GM12891 (cell line): ENCODE results near the gene HSPBAP1.

Experiments
- PAX5 ChIP-seq: IDR thresholded peaks from 2 replicates; pipeline ENCODE4 v1.6.1; 2011; ENCODE audit warnings: low read length, moderate library complexity, mild to moderate bottlenecking; ENCODE audit not compliant: insufficient read depth, severe bottlenecking
- POLR2A ChIP-seq: IDR thresholded peaks from 2 replicates; pipeline ENCODE4 v1.6.1; 2011; ENCODE audit warnings: low read depth, low read length, control low read depth
- POLR2AphosphoS5 ChIP-seq: IDR thresholded peaks from 2 replicates; pipeline ENCODE4 v1.6.1; 2011; ENCODE audit warnings: low read depth, low read length, control low read depth

- TF ChIP-seq POLR2A (no peak), PAX5 (no peak), POLR2AphosphoS5 (no peak)
These were observed 42.0 kb upstream of the HSPBAP1 start for GRCh38 chr3:122835590-122835989.
